Thoracic aorta (tissue), 2 donors: ENCODE measurements around the gene ATP1A3. TPM values are rescaled to one million over a fixed set of nuclear protein-coding genes. Genes with fewer than 3 reads are reported as not detected.

ENCODE experiments used
- ATAC-seq: fragments of 150-250 bp; one replicate; pipeline ENCODE4 v1.8.0; 2017; ENCODE audit warnings: low read depth; ENCODE audit not compliant: insufficient number of reproducible peaks, low FRiP score
- DNase-seq: peaks from one replicate; pipeline ENCODE4 v3.0.0-alpha.2; 2020; ENCODE audit warnings: low spot score
- H3K27ac ChIP-seq, 2 donors: fragments of 200-600 bp; sonication (generic); 1 replicate in 1 of 2; 2 replicates in 1 of 2; pipeline ENCODE4 v1.5.1; 2016; ENCODE audit warnings: mild to moderate bottlenecking in 2 of 2, moderate library complexity in 2 of 2
- H3K27me3 ChIP-seq: fragments of 200-600 bp; sonication (generic); replicated peaks from 2 replicates; pipeline ENCODE4 v1.6.0; 2016; ENCODE audit warnings: mild to moderate bottlenecking; ENCODE audit not compliant: insufficient read depth
- H3K36me3 ChIP-seq: fragments of 200-600 bp; sonication (generic); one replicate; pipeline ENCODE4 v1.5.1; 2016
- H3K4me1 ChIP-seq, 2 donors: fragments of 200-600 bp; sonication (generic); 1 replicate in 1 of 2; 2 replicates in 1 of 2; pipeline versions ENCODE4 v1.5.1 to v1.6.0; 2016; ENCODE audit warnings: low read depth in 2 of 2, mild to moderate bottlenecking in 1 of 2; ENCODE audit not compliant: control insufficient read depth in 1 of 2
- H3K4me3 ChIP-seq: fragments of 200-600 bp; sonication (generic); 2 replicates; pipeline ENCODE4 v1.5.1; 2016; ENCODE audit warnings: mild to moderate bottlenecking
- H3K9me3 ChIP-seq: fragments of 200-600 bp; sonication (generic); 2 replicates; pipeline ENCODE4 v1.5.1; 2016
- total RNA-seq, 2 donors: library from RNA; depleted of rRNA; stranded (reverse); fragments of >200 nt; gene quantifications; one replicate each; pipeline versions ENCODE4 v1.1.0 to v1.2.3, GENCODE V29; 2016
- TF ChIP-seq, protein P1 (sequence below): fragments of 200-600 bp; sonication (generic); IDR thresholded peaks from one replicate; pipeline ENCODE4 v1.5.1; 2019; ENCODE audit warnings: antibody characterized with exemption

The ATP1A3 gene
- total RNA-seq, 2 donors from 2014 or later, result 0.14 TPM; not detected in 1

DNA sequence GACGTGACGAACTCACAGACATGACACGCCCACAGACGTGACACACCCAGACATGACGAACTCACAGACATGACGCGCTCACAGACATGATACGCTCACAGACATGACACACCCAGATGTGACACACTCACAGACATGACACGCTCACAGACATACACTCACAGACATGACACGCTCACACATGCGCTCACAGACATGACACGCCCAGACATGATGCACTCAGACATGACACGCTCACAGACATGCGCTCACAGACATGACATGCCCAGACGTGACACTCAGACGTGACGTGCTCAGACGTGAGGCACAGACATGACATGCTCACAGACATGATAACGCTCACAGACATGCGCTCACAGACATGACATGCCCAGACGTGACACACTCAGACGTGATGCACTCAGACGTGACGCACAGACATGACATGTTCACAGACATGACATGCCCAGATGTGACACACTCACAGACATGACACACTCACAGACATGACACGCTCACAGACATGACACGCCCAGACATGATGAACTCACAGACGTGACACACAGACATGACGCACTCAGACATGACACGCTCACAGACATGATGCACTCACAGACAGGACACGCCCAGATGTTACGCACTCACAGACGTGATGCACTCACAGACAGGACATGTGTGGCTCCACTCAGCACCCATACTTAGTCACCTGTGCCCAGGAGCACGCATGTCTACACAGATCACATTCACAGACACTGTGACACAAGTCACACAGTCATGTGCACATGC, 73.9 kb downstream of the ATP1A3 start:
- peaks cover 14% of the 10 kb centered on the region for H3K27me3 ChIP-seq

GRCh38 chr19:41918653-41919244, 75.3 kb downstream of the ATP1A3 start:
- H3K9me3 ChIP-seq, result no peaks in the 10 kb centered on the region
- TF ChIP-seq, protein P1, sequence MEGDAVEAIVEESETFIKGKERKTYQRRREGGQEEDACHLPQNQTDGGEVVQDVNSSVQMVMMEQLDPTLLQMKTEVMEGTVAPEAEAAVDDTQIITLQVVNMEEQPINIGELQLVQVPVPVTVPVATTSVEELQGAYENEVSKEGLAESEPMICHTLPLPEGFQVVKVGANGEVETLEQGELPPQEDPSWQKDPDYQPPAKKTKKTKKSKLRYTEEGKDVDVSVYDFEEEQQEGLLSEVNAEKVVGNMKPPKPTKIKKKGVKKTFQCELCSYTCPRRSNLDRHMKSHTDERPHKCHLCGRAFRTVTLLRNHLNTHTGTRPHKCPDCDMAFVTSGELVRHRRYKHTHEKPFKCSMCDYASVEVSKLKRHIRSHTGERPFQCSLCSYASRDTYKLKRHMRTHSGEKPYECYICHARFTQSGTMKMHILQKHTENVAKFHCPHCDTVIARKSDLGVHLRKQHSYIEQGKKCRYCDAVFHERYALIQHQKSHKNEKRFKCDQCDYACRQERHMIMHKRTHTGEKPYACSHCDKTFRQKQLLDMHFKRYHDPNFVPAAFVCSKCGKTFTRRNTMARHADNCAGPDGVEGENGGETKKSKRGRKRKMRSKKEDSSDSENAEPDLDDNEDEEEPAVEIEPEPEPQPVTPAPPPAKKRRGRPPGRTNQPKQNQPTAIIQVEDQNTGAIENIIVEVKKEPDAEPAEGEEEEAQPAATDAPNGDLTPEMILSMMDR, result no peak
- ATAC-seq (no peak), DNase-seq (no peak)
- H3K36me3 ChIP-seq, result no peaks in the 10 kb centered on the region
- H3K4me3 ChIP-seq, result no peak overlapping the region
- H3K4me1 ChIP-seq, result no peaks in the 10 kb centered on the region
- peaks cover 20% of the 10 kb centered on the region for H3K27me3 ChIP-seq
- no peak overlapping the region for H3K27ac ChIP-seq

More for the DNA sequence above, 73.9 kb downstream of the ATP1A3 start:
- H3K4me3 ChIP-seq, result no peak overlapping the region
- no peaks in the 10 kb centered on the region for H3K36me3 ChIP-seq
- H3K4me1 ChIP-seq, result no peaks in the 10 kb centered on the region
- H3K9me3 ChIP-seq, result no peaks in the 10 kb centered on the region
- ATAC-seq, result no peak
- no peak overlapping the region for H3K27ac ChIP-seq
- TF ChIP-seq, protein P1, result no peak
- no peak for DNase-seq

GRCh38 chr19:41918095-41918494, 75.9 kb downstream of the ATP1A3 start:
- H3K9me3 ChIP-seq, result no peaks in the 10 kb centered on the region
- no peak overlapping the region for H3K27ac ChIP-seq
- no peak overlapping the region for H3K4me3 ChIP-seq
- no peaks in the 10 kb centered on the region for H3K36me3 ChIP-seq
- H3K27me3 ChIP-seq, result peaks cover 21% of the 10 kb centered on the region
- TF ChIP-seq, protein P1, result no peak
- no peak for ATAC-seq
- no peaks in the 10 kb centered on the region for H3K4me1 ChIP-seq
- DNase-seq, result no peak

DNA sequence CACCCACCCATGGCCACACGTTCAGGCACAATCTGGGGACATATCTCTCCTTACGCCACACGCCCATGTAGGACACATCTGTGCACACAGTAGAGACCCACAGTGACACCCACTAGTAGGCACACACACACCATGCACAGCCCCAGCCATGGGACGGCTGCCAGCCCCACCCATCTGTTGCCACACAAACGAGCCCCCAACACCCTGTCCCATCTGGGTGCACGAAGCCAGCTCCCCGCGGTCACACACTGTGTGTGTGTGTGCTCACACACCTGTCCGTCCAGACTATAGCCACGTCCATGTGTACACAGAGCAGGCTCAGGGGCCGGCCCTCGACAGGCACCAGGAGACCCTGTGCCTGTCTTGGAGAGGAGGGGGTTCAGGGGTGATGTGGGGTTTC, 76.4 kb downstream of the ATP1A3 start:
- DNase-seq (no peak), ATAC-seq (no peak)
- Histone ChIP-seq H3K27ac (no peak overlapping the region), H3K4me1 (no peaks in the 10 kb centered on the region), H3K4me3 (no peak overlapping the region), H3K9me3 (no peaks in the 10 kb centered on the region), H3K27me3 (peaks cover 16% of the 10 kb centered on the region), H3K36me3 (no peaks in the 10 kb centered on the region)
- TF ChIP-seq, protein P1, result no peak

Other genes starting within 250 kb of the ATP1A3 start
- gene CEACAM6, start 238.7 kb downstream of the ATP1A3 start, total RNA-seq, result not detected
- gene CEACAM3, start 197.6 kb downstream of the ATP1A3 start, total RNA-seq, result not detected
- gene LYPD4, start 149.5 kb downstream of the ATP1A3 start, total RNA-seq, result not detected
- gene DMRTC2, start 149.2 kb downstream of the ATP1A3 start, total RNA-seq, result not detected
- gene RPS19, start 134.0 kb downstream of the ATP1A3 start, total RNA-seq, result 100 to 1,000 TPM; 347 to 429 TPM
- not detected for gene CD79A, start 117.0 kb downstream of the ATP1A3 start, total RNA-seq
- 100 to 1,000 TPM in 1 of 2 donors, 10 to 100 TPM in 1; 75.3 to 104 TPM for gene ARHGEF1, start 111.0 kb downstream of the ATP1A3 start, total RNA-seq
- under 1 TPM; 0.28 to 0.41 TPM for gene ERFL, start 65.8 kb downstream of the ATP1A3 start, total RNA-seq
- 100 to 1,000 TPM; 130 to 332 TPM for gene RABAC1, start 34.9 kb downstream of the ATP1A3 start, total RNA-seq
- gene GRIK5, start 76.0 kb upstream of the ATP1A3 start, total RNA-seq, result 10 to 100 TPM; 22.3 to 24.8 TPM
- 10 to 100 TPM; 20.4 to 24.2 TPM for gene ZNF574, start 81.9 kb upstream of the ATP1A3 start, total RNA-seq
- 1 to 10 TPM in 1 of 2 donors, under 1 TPM in 1; 0.85 to 5.8 TPM for gene POU2F2, start 138.2 kb upstream of the ATP1A3 start, total RNA-seq
- gene DEDD2, start 223.4 kb upstream of the ATP1A3 start, total RNA-seq, result 10 to 100 TPM; 21.7 to 33.2 TPM
- gene ZNF526, start 226.1 kb upstream of the ATP1A3 start, total RNA-seq, result 10 to 100 TPM in 1 of 2 donors, 1 to 10 TPM in 1; 7.9 to 10.3 TPM
- gene GSK3A, start 248.4 kb upstream of the ATP1A3 start, total RNA-seq, result 10 to 100 TPM; 23.7 to 26.9 TPM